OCI-LY3 (cell line): ENCODE data around the gene UBALD2.
"Not testable (repeated sequence)": the region's sequence is repeated elsewhere in the genome, so short reads cannot be mapped to it uniquely, and the experiment has no call there.

ENCODE experiments used
- H2AFZ ChIP-seq: fragments of 200-600, 300-600 bp; shearing (Covaris generic); 2 replicates; pipeline ENCODE4 v1.6.0; 2014; ENCODE audit warnings: antibody characterized with exemption, low read depth, low read length
- H3K27ac ChIP-seq: fragments of 200-600, 300-600 bp; sonication (generic); 2 replicates; pipeline ENCODE4 v1.5.1; 2014; ENCODE audit warnings: mild to moderate bottlenecking, low read length, moderate library complexity, mixed read lengths
- H3K27me3 ChIP-seq: fragments of 200-600, 300-600 bp; sonication (generic); 2 replicates; pipeline ENCODE4 v1.6.1; 2014; ENCODE audit warnings: low read depth, low read length, mixed read lengths
- H3K36me3 ChIP-seq: fragments of 200-600, 300-600 bp; sonication (generic); replicated peaks from 2 replicates; pipeline ENCODE3; 2014; ENCODE audit warnings: low read depth, low read length, mixed read lengths
- H3K4me1 ChIP-seq: fragments of 300-600, 200-600 bp; sonication (generic); 2 replicates; pipeline ENCODE4 v1.6.1; 2014; ENCODE audit warnings: low read length, mixed read lengths
- H3K4me2 ChIP-seq: fragments of 200-600, 300-600 bp; sonication (generic); 2 replicates; pipeline ENCODE4 v1.6.1; 2014; ENCODE audit warnings: low read length, mixed read lengths
- H3K4me3 ChIP-seq: fragments of 300-600, 200-600 bp; sonication (generic); 2 replicates; pipeline ENCODE4 v1.5.1; 2014; ENCODE audit warnings: antibody characterized with exemption, mild to moderate bottlenecking, low read length, moderate library complexity
- H3K79me2 ChIP-seq: fragments of 300-600, 200-600 bp; shearing (Covaris generic); 2 replicates; pipeline ENCODE4 v1.6.1; 2014; ENCODE audit warnings: mild to moderate bottlenecking, low read length, mixed read lengths
- H3K9ac ChIP-seq: fragments of 300-600, 200-600 bp; shearing (Covaris generic); 2 replicates; pipeline ENCODE4 v1.6.0; 2014; ENCODE audit warnings: mild to moderate bottlenecking, low read length, moderate library complexity
- H3K9me3 ChIP-seq: fragments of 200-600, 300-600 bp; shearing (Covaris generic); 2 replicates; pipeline ENCODE4 v1.6.1; 2014; ENCODE audit warnings: low read length, mixed read lengths; ENCODE audit not compliant: insufficient read depth
- H4K20me1 ChIP-seq: fragments of 200-600, 300-600 bp; sonication (generic); 2 replicates; pipeline ENCODE4 v1.6.1; 2016; ENCODE audit warnings: low read length, mixed read lengths; ENCODE audit not compliant: insufficient read depth
- CTCF ChIP-seq: fragments of 200-600, 300-600 bp; sonication (generic); IDR thresholded peaks from 2 replicates; pipeline ENCODE4 v1.5.1; 2014; ENCODE audit warnings: antibody characterized with exemption, low read length, low read depth
- EZH2phosphoT487 ChIP-seq: fragments of 200-600 bp; shearing (Covaris generic); IDR thresholded peaks from 2 replicates; pipeline ENCODE4 v1.6.1; 2018; ENCODE audit warnings: antibody characterized with exemption, mixed run types, low read depth

Gene UBALD2

DNA sequence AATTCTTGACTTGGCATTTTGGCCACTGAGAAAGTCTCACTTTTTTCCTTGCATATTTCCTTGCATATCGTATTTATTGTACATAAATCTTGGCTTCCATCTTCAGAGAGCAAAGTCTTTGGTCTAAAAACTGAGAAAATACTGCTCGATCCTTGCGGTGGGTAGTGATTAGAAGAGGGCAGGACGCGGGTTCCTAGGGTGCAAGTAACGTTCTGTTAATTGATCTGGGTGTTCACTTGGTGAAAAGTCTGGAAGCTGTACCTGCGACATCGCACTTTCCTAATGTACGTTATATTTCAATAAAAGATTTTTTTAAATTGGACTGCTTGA is 758 bp upstream of the UBALD2 start:
- no peaks in the 10 kb centered on the region for H3K27me3 ChIP-seq
- H3K4me2 ChIP-seq: peak overlapping the region; percentile 82
- TF ChIP-seq CTCF: no peak
- H4K20me1 ChIP-seq: peaks cover 5% of the 10 kb centered on the region; the same call in 1 of the 2 replicates
- no peaks in the 10 kb centered on the region for H3K9me3 ChIP-seq
- H3K79me2 ChIP-seq: peaks cover 51% of the 10 kb centered on the region
- peaks cover 55% of the 10 kb centered on the region for H3K4me1 ChIP-seq
- H3K9ac ChIP-seq: peak overlapping the region; percentile 76
- peaks cover 30% of the 10 kb centered on the region for H3K36me3 ChIP-seq
- H2AFZ ChIP-seq: no peak overlapping the region
- H3K27ac ChIP-seq: peak overlapping the region; percentile 94
- peak overlapping the region; percentile 66 for H3K4me3 ChIP-seq

- no peaks in the 10 kb centered on the region for H3K9me3 ChIP-seq
- H3K4me3 ChIP-seq: peak overlapping the region; percentile 96
- peaks cover 60% of the 10 kb centered on the region for H3K79me2 ChIP-seq
- H4K20me1 ChIP-seq: peaks cover 11% of the 10 kb centered on the region; the same call in 1 of the 2 replicates
- no peaks in the 10 kb centered on the region for H3K27me3 ChIP-seq
- H3K4me1 ChIP-seq: peaks cover 65% of the 10 kb centered on the region
- TF ChIP-seq CTCF (no peak), EZH2phosphoT487 (no peak)
- H3K36me3 ChIP-seq: peaks cover 33% of the 10 kb centered on the region
- H2AFZ ChIP-seq: no peak overlapping the region
- H3K9ac ChIP-seq: peak overlapping the region; percentile 95
- H3K27ac ChIP-seq: peak overlapping the region; percentile 94
- H3K4me2 ChIP-seq: peak overlapping the region; percentile 91
These were observed 586 bp downstream of the UBALD2 start for GRCh38 chr17:76265624-76266243.

DNA sequence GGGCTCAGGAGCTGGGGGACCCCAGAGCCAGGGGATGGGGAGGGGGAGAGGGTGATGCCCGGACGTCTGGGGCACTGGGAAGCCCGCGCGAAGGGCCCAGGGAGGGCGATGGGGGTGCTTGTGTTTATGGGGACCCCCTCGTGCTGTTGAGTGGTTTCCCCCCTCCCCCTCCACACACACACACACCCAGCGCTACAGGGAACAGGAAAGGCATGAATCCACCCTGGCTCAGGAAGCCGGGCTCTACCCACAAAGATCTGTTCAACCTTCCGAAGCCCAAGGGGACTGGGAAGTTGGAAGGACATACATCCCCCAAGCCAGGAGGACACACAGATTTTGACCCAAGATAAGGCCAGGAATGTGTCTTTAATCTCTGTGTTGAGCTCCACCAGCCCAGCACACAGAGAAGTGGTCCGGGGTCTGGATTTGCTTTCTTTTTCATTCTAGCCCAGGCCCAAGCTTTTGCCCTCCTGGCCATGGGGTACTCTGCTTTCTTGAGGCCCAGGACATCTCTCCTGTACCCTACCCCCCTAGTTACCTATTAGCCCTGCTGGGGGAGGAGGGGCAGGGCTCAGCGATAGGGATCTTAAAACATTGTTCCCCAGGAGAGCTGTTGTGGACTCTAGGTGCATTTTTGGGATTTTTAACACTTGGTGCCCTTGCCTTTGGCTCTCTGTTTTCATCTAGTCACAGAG is 1.2 kb downstream of the UBALD2 start:
- H3K27me3 ChIP-seq: no peaks in the 10 kb centered on the region
- no peak overlapping the region for H2AFZ ChIP-seq
- peak overlapping the region; percentile 95 for H3K9ac ChIP-seq
- TF ChIP-seq EZH2phosphoT487: no peak
- no peak for TF ChIP-seq CTCF
- H3K27ac ChIP-seq: peak overlapping the region; percentile 94
- peaks cover 11% of the 10 kb centered on the region; the same call in 1 of the 2 replicates for H4K20me1 ChIP-seq
- peak overlapping the region; percentile 91 for H3K4me2 ChIP-seq
- H3K36me3 ChIP-seq: peaks cover 37% of the 10 kb centered on the region
- peaks cover 66% of the 10 kb centered on the region for H3K79me2 ChIP-seq
- H3K9me3 ChIP-seq: no peaks in the 10 kb centered on the region
- peak overlapping the region; percentile 96 for H3K4me3 ChIP-seq
- H3K4me1 ChIP-seq: peaks cover 68% of the 10 kb centered on the region

GRCh38 chr17:76267051-76267576 is 2.0 kb downstream of the UBALD2 start:
- Histone ChIP-seq H4K20me1 (peaks cover 11% of the 10 kb centered on the region; the same call in 1 of the 2 replicates), H3K9ac (peak overlapping the region; percentile 95), H3K9me3 (no peaks in the 10 kb centered on the region), H3K27ac (peak overlapping the region; percentile 94), H3K79me2 (peaks cover 71% of the 10 kb centered on the region), H3K27me3 (no peaks in the 10 kb centered on the region), H3K4me2 (peak overlapping the region; percentile 91), H3K4me3 (peak overlapping the region; percentile 96), H3K4me1 (peaks cover 66% of the 10 kb centered on the region), H2AFZ (no peak overlapping the region), H3K36me3 (peaks cover 37% of the 10 kb centered on the region)
- TF ChIP-seq CTCF: no peak
- TF ChIP-seq EZH2phosphoT487: no peak

DNA sequence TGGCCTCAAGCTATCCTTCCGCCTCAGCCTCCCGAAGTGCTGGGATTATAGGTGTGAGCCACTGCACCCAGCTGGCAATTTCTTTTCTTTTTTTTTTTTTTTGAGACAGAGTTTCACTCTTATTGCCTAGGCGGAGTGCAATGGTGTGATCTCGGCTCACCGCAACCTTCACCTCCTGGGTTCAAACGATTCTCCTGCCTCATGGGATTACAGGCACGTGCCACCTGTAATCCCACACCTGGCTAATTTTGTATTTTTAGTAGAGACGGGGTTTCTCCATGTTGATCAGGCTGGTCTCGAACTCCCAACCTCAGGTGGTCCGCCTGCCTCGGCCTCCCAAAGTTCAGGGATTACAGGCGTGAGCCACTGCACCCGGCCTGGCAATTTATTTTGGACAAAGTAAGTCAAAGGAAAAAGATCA is 2.4 kb downstream of the UBALD2 start:
- peaks cover 71% of the 10 kb centered on the region for H3K79me2 ChIP-seq
- H3K4me2 ChIP-seq: peak overlapping the region; percentile 91
- H3K4me1 ChIP-seq: peaks cover 65% of the 10 kb centered on the region
- H3K9ac ChIP-seq: peak overlapping the region; percentile 95
- not testable (repeated sequence) for H3K27me3 ChIP-seq, H2AFZ ChIP-seq, H3K9me3 ChIP-seq
- peaks cover 11% of the 10 kb centered on the region; the same call in 1 of the 2 replicates for H4K20me1 ChIP-seq
- H3K27ac ChIP-seq: peak overlapping the region; percentile 94
- peaks cover 37% of the 10 kb centered on the region for H3K36me3 ChIP-seq
- H3K4me3 ChIP-seq: peak overlapping the region; percentile 96
